Measurements from ENCODE around the gene TSPAN6. TPM values are rescaled to one million over a fixed set of nuclear protein-coding genes. Genes with fewer than 3 reads are reported as not detected.

TSPAN6 gene
- total RNA-seq, 1 donor from 2014 or later = 71.4 TPM

- H3K27ac Mint-ChIP-seq (ENCODE audit: unreplicated experiment) = no peak overlapping the region
- no peaks in the 10 kb centered on the region for H3K36me3 Mint-ChIP-seq (ENCODE audit: low read depth)
- TF ChIP-seq CTCF (conservative IDR thresholded peaks at IDR 0.05) = no peak
- DNase-seq (ENCODE audit: low read depth, low spot score) = no peak
- no peaks in the 10 kb centered on the region for H3K27me3 Mint-ChIP-seq (ENCODE audit: low read depth)
- H3K4me1 Mint-ChIP-seq = peaks cover 6% of the 10 kb centered on the region
- peaks cover 9% of the 10 kb centered on the region for H3K9me3 Mint-ChIP-seq
- no peak overlapping the region for H3K4me3 Mint-ChIP-seq
Measured at GRCh38 chrX:100586747-100587146, 49.9 kb downstream of the TSPAN6 start.

- no peak for DNase-seq (ENCODE audit: low read depth, low spot score)
- no peak within 1 kb of the TSS for H3K4me3 Mint-ChIP-seq
- TF ChIP-seq CTCF (conservative IDR thresholded peaks at IDR 0.05) = no peak
- no peak within 1 kb of the TSS for H3K27ac Mint-ChIP-seq (ENCODE audit: unreplicated experiment)
- peaks cover 17% of the 10 kb centered on the region for H3K9me3 Mint-ChIP-seq
- H3K4me1 Mint-ChIP-seq = peaks cover 8% of the 10 kb centered on the region
- no peaks in the 10 kb centered on the region for H3K27me3 Mint-ChIP-seq (ENCODE audit: low read depth)
- peaks cover 3% of the 10 kb centered on the region for H3K36me3 Mint-ChIP-seq (ENCODE audit: low read depth)
Measured at GRCh38 chrX:100584611-100585010, 52.0 kb downstream of the TSPAN6 start, which contains the start of gene TNMD. TNMD (plus strand) TSS chrX:100584936; CDS start chrX:100585019, 83 bp downstream.

Other genes with a start within 250 kb of the TSPAN6 start
- 30.2 and 33.3 TPM in 2 replicates for gene PCDH19, start 226.5 kb downstream of the TSPAN6 start, total RNA-seq
- not detected in 2 replicates for gene TNMD, start 51.9 kb downstream of the TSPAN6 start, total RNA-seq
- gene SRPX2, start 7.4 kb upstream of the TSPAN6 start, total RNA-seq = 0.30 and 0.35 TPM in 2 replicates
- gene SYTL4, start 95.3 kb upstream of the TSPAN6 start, total RNA-seq = 3.8 and 4.5 TPM in 2 replicates
- 28.7 and 30.1 TPM in 2 replicates for gene CSTF2, start 183.6 kb upstream of the TSPAN6 start, total RNA-seq
- not detected in 2 replicates for gene NOX1, start 237.6 kb upstream of the TSPAN6 start, total RNA-seq